B cell (primary cell): Measurements from ENCODE around the gene NR4A1. TPM values are rescaled to one million over a fixed set of nuclear protein-coding genes. Genes with fewer than 3 reads are reported as not detected.
A peak's percentile ranks its signal among the peaks of the same experiment; 100 is the strongest.

Experiments
- ATAC-seq: fragments of 200-7000 bp; cut with Tn5 transposase; one replicate; pipeline ENCODE4 v1.10.0; 2021; ENCODE audit warnings: low read depth, mild to moderate bottlenecking, moderate number of reproducible peaks, moderate library complexity
- CTCF ChIA-PET: fragments of 350-600 bp; sonication (Branson Sonifier 250); formaldehyde crosslinking; loops from one replicate; lab custom pipeline; 2021; ENCODE audit warnings: antibody characterized with exemption, inconsistent platforms; lab: Charles Lee
- POLR2A ChIA-PET: fragments of 350-600 bp; sonication (Branson Sonifier 250); formaldehyde crosslinking; loops from one replicate; lab custom pipeline; 2021; ENCODE audit warnings: antibody characterized with exemption; lab: Charles Lee
- DNase-seq: peaks from one replicate; pipeline ENCODE4 v3.0.0; 2013
- H2AFZ ChIP-seq: 2 replicates; pipeline ENCODE4 v1.6.1; 2012; ENCODE audit warnings: mild to moderate bottlenecking, low read depth, low read length; ENCODE audit not compliant: insufficient read depth, poor library complexity, severe bottlenecking
- H3K27ac ChIP-seq, 2 donors: 1 replicate in 1 of 2; 2 replicates in 1 of 2; pipeline ENCODE4 v1.5.1; 2012 to 2013; ENCODE audit warnings: low read length in 2 of 2, mild to moderate bottlenecking in 2 of 2, moderate library complexity in 1 of 2
- H3K27me3 ChIP-seq, 4 experiments: fragments of 200-600 bp in 1 of 4; sonication (generic) in 1 of 4; replicated peaks in 1 of 4; 1 replicate in 2 of 4; 2 replicates in 2 of 4; pipeline versions ENCODE4 v1.6.1 to v1.7.0; 2013 to 2016; ENCODE audit warnings: low read length in 3 of 4, mild to moderate bottlenecking in 2 of 4, mixed read lengths in 1 of 4, moderate library complexity in 1 of 4; ENCODE audit not compliant: insufficient read depth in 4 of 4, control insufficient read depth in 3 of 4; ENCODE audit errors: control extremely low read depth in 1 of 4
- H3K36me3 ChIP-seq, 2 experiments: replicated peaks in 1 of 2; 1 replicate in 1 of 2; 2 replicates in 1 of 2; pipeline versions ENCODE4 v1.6.1 to v1.7.1; 2013; ENCODE audit warnings: low read length in 1 of 2; ENCODE audit not compliant: insufficient read depth in 2 of 2, control insufficient read depth in 1 of 2; ENCODE audit errors: control extremely low read depth in 1 of 2, extremely low read depth in 1 of 2
- H3K4me1 ChIP-seq, 2 donors: fragments of 200-600 bp in 1 of 2; sonication (generic) in 1 of 2; 1 replicate in 1 of 2; 2 replicates in 1 of 2; pipeline versions ENCODE4 v1.5.1 to v1.6.1; 2013 to 2017; ENCODE audit warnings: low read length in 2 of 2; ENCODE audit not compliant: control insufficient read depth in 2 of 2, insufficient read depth in 2 of 2
- H3K4me2 ChIP-seq: replicated peaks from 2 replicates; pipeline ENCODE3; 2012; ENCODE audit warnings: mild to moderate bottlenecking, low read depth, low read length; ENCODE audit not compliant: poor library complexity, severe bottlenecking
- H3K4me3 ChIP-seq, 5 experiments: fragments of 200-600 bp in 1 of 5; sonication (generic) in 1 of 5; 1 replicate in 3 of 5; 2 replicates in 2 of 5; pipeline versions ENCODE4 v1.5.1 to v1.7.0; 2011 to 2016; ENCODE audit warnings: low read length in 4 of 5, mild to moderate bottlenecking in 4 of 5, low read depth in 2 of 5, control low read depth in 1 of 5, moderate library complexity in 1 of 5; ENCODE audit not compliant: insufficient read depth in 1 of 5; ENCODE audit errors: control extremely low read depth in 1 of 5, extremely low read depth in 1 of 5
- H3K79me2 ChIP-seq: fragments of 200-600 bp; sonication (generic); one replicate; pipeline ENCODE4 v1.6.0; 2016; ENCODE audit warnings: low read length; ENCODE audit not compliant: control insufficient read depth, insufficient read depth
- H3K9ac ChIP-seq: fragments of 200-600 bp; sonication (generic); 2 replicates; pipeline ENCODE4 v1.6.1; 2017; ENCODE audit warnings: mild to moderate bottlenecking, low read length, moderate library complexity
- H3K9me3 ChIP-seq, 3 donors: one replicate each; pipeline versions ENCODE4 v1.6.1 to v1.7.1; 2013; ENCODE audit warnings: low read length in 2 of 3; ENCODE audit not compliant: control insufficient read depth in 2 of 3, insufficient read depth in 1 of 3; ENCODE audit errors: control extremely low read depth in 1 of 3
- H4K20me1 ChIP-seq: 2 replicates; pipeline ENCODE4 v1.6.0; 2012; ENCODE audit warnings: mild to moderate bottlenecking, low read length; ENCODE audit not compliant: insufficient read depth, control insufficient read depth, poor library complexity, severe bottlenecking
- H3K27ac Mint-ChIP-seq: one replicate; pipeline ENCODE4 v1.8.0; 2021; ENCODE audit warnings: mixed read lengths
- H3K27me3 Mint-ChIP-seq: one replicate; pipeline ENCODE4 v1.8.0; 2021; ENCODE audit warnings: mixed read lengths
- H3K4me1 Mint-ChIP-seq: one replicate; pipeline ENCODE4 v1.8.0; 2021; ENCODE audit warnings: mixed read lengths
- H3K4me3 Mint-ChIP-seq: one replicate; pipeline ENCODE4 v1.8.0; 2021; ENCODE audit warnings: mixed read lengths
- H3K9me3 Mint-ChIP-seq: one replicate; pipeline ENCODE4 v1.8.0; 2022; ENCODE audit warnings: mixed read lengths; ENCODE audit not compliant: insufficient read depth
- CTCF ChIP-seq: fragments of 200-600 bp; IDR thresholded peaks from one replicate; pipeline ENCODE4 v1.8.0; 2022; ENCODE audit warnings: antibody characterized with exemption, mild to moderate bottlenecking
- EZH2 ChIP-seq: IDR thresholded peaks from 2 replicates; pipeline ENCODE4 v1.6.1; 2012; ENCODE audit warnings: borderline replicate concordance, low read depth, mild to moderate bottlenecking, moderate library complexity, low read length; ENCODE audit not compliant: insufficient read depth, poor library complexity, severe bottlenecking
- WGBS: methylation state at CpG from one replicate; pipeline ENCODE4 v1.1.5; 2013; ENCODE audit warnings: missing lambda C conversion rate; ENCODE audit not compliant: insufficient coverage; 5-methylcytosine and 5-hydroxymethylcytosine counted together
- intact Hi-C: fragments of 100-400 bp; cut with micrococcal nuclease; formaldehyde crosslinking; loops from one replicate; pipeline ENCODE4 v1.10.0; 2022
- polyA plus RNA-seq: library from polyadenylated mRNA; depleted of rRNA; stranded (reverse); fragments of >200 nt; gene quantifications from 2 replicates; pipeline ENCODE4 v1.2.3, GENCODE V29; 2012
- total RNA-seq, 2 donors: library from RNA; stranded (reverse); fragments of 120-200 nt in 1 of 2; gene quantifications; 1 replicate in 1 of 2; 2 replicates in 1 of 2; pipeline versions ENCODE4 v1.2.3 to v1.2.4, GENCODE V29; 2013 to 2022

Gene NR4A1
- total and polyA plus RNA-seq, 2 donors (not counting 1 experiment from before 2014, with no cell fraction given), result 43.2 to 470 TPM

GRCh38 chr12:52020539-52021336, 30.5 kb upstream of the NR4A1 start:
- Mint-ChIP-seq H3K27me3 (no peaks in the 10 kb centered on the region), H3K27ac (peak overlapping the region; percentile 73), H3K4me3 (peak overlapping the region; percentile 47), H3K4me1 (peaks cover 53% of the 10 kb centered on the region), H3K9me3 (no peaks in the 10 kb centered on the region)
- Histone ChIP-seq H3K9ac (no peak overlapping the region), H2AFZ (no peak overlapping the region), H3K36me3 (no peaks in the 10 kb centered on the region), H4K20me1 (no peaks in the 10 kb centered on the region), H3K79me2 (no peaks in the 10 kb centered on the region), H3K27ac (no peak overlapping the region), H3K9me3 (no peaks in the 10 kb centered on the region), H3K4me3 (no peak overlapping the region), H3K27me3 (no peaks in the 10 kb centered on the region), H3K4me2 (peak overlapping the region; percentile 61), H3K4me1 (peaks cover 31 to 49% of the 10 kb centered on the region in 2 donors)
- ATAC-seq (peak; percentile 53), DNase-seq (peak; percentile 86)
- WGBS, result 2% methylated on average over 7 of the region's 9 CpGs
- intact Hi-C loops, result loop anchor here (1.0 kb wide), 2 partner anchors 16 to 27 kb away; no protein-coding TSS in a partner anchor
- POLR2A ChIA-PET, result interaction anchor here (0.5 to 4.8 kb wide), 5 partner anchors 11 to 43 kb away, joined by 5 to 28 read pairs (median 7); partner anchors contain the start of gene TAMALIN
- CTCF ChIA-PET, result interaction anchor here (0.7 to 32.6 kb wide), 14 partner anchors 9 to 107 kb away, joined by 3 to 1315 read pairs (median 4); partner anchors contain the start of genes ATG101, NR4A1, SMIM41 and TAMALIN
- TF ChIP-seq CTCF, result peak; percentile 77
- no peak for TF ChIP-seq EZH2
